NK-92 (cell line): ENCODE results near the gene KCNJ4.

ENCODE experiments used
- DNase-seq: peaks from one replicate; lab custom pipeline; 2025; ENCODE audit not compliant: unreplicated experiment; lab: John Stamatoyannopoulos, UW

KCNJ4 gene

GRCh38 chr22:38432264-38432663 is 22.7 kb downstream of the KCNJ4 start:
- DNase-seq = no peak

- no peak for DNase-seq
Observed at GRCh38 chr22:38431266-38432010, 23.6 kb downstream of the KCNJ4 start.

- no peak for DNase-seq
Observed at GRCh38 chr22:38429499-38430068, 25.4 kb downstream of the KCNJ4 start.

GRCh38 chr22:38428714-38429113 is 26.3 kb downstream of the KCNJ4 start:
- no peak for DNase-seq

GRCh38 chr22:38427940-38428339 is 27.1 kb downstream of the KCNJ4 start:
- DNase-seq = no peak

- no peak for DNase-seq
Observed at GRCh38 chr22:38427465-38427864, 27.5 kb downstream of the KCNJ4 start.

- DNase-seq = no peak
Observed at GRCh38 chr22:38426628-38427027, 28.4 kb downstream of the KCNJ4 start.

GRCh38 chr22:38424525-38425080 is 30.4 kb downstream of the KCNJ4 start:
- no peak for DNase-seq

GRCh38 chr22:38423512-38424503 is 31.2 kb downstream of the KCNJ4 start:
- DNase-seq = no peak

- DNase-seq = no peak
Observed at GRCh38 chr22:38422611-38423511, 32.1 kb downstream of the KCNJ4 start.

GRCh38 chr22:38420734-38421133 is 34.3 kb downstream of the KCNJ4 start:
- no peak for DNase-seq

GRCh38 chr22:38419858-38420160 is 35.2 kb downstream of the KCNJ4 start:
- no peak for DNase-seq

- no peak for DNase-seq
Observed at GRCh38 chr22:38419121-38419857, 35.7 kb downstream of the KCNJ4 start.

- DNase-seq = no peak
Observed at GRCh38 chr22:38418589-38418988, 36.4 kb downstream of the KCNJ4 start.

- DNase-seq = no peak
Observed at GRCh38 chr22:38417252-38418060, 37.5 kb downstream of the KCNJ4 start.

GRCh38 chr22:38416621-38417251 is 38.3 kb downstream of the KCNJ4 start:
- DNase-seq = no peak

GRCh38 chr22:38415561-38416321 is 39.3 kb downstream of the KCNJ4 start:
- DNase-seq = no peak

GRCh38 chr22:38415046-38415445 is 40.0 kb downstream of the KCNJ4 start:
- no peak for DNase-seq
